ENCODE data around the gene RBM4B. TPM values are rescaled to one million over a fixed set of nuclear protein-coding genes. Genes with fewer than 3 reads are reported as not detected.

The RBM4B gene
- total RNA-seq, 4 donors from 2014 or later, result 10.3 to 13.2 (median 12.2) TPM

DNA sequence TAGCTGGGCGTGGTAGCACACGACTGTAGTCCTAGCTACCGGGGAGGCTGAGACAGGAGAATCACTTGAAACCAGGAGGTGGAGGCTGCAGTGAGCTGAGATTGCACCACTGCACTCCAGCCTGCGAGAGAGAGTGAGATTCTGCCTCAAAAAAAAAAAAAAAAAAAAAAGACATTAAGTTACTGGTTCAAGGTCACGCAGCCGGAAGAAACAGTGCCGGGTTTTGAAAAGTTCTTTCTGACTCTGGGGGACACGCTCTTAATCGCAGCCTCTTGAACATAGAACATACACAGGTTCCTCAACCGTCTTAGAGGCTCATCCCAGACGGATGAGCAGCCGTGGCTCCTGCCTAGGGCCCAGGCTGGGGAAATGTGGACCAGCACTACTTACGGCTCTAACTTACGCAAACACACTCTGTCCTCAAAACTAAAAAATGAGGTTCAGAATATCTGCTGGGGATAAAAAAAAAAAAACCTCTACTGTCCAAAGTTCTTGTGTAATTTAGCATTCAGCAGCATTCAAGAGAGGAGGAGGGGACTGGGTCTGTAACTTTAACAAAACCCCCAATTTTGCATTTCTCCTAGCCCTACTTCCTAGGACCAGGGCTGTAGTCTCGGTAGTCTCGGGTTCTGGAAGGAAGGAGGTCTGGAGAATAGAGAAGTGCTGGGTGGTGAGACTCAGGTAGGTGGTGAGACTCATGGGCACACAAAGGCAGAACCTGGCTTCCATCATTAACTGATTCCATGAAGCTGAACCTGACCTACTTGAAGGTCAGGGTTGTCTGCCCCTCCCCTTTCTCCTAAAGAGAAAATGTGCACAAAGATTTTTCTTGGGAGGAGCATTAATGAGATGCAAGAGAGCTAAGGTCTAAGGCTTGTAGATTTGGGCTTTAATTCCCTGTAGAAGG lies 45.3 kb upstream of the RBM4B start:
- WGBS, result 93% methylated on average over 16 of the region's 16 CpGs

DNA sequence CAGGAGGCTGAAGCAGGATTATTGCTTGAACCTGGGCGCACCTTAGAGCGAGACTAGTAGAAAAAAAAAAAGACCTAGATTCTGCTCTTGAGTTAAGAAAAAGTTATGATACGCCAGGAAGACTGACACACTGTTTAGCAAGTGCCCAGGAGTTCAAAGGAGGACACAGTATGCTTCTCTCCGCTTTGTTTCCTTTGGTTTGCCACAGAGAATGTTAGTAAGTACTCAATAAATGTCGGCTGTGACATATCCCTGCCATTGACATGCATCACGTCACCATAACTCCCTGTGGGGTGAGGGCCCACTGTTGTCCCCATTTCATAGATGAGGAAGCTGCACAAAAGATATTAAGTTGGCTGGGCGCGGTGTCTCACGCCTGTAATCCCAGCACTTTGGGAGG lies 44.3 kb upstream of the RBM4B start:
- no peak for TF ChIP-seq POLR2AphosphoS5 (IDR thresholded peaks at IDR 0.05)
- TF ChIP-seq POLR2A (IDR thresholded peaks at IDR 0.05; ENCODE audit: low read depth), result no peak
- TF ChIP-seq, protein P1, sequence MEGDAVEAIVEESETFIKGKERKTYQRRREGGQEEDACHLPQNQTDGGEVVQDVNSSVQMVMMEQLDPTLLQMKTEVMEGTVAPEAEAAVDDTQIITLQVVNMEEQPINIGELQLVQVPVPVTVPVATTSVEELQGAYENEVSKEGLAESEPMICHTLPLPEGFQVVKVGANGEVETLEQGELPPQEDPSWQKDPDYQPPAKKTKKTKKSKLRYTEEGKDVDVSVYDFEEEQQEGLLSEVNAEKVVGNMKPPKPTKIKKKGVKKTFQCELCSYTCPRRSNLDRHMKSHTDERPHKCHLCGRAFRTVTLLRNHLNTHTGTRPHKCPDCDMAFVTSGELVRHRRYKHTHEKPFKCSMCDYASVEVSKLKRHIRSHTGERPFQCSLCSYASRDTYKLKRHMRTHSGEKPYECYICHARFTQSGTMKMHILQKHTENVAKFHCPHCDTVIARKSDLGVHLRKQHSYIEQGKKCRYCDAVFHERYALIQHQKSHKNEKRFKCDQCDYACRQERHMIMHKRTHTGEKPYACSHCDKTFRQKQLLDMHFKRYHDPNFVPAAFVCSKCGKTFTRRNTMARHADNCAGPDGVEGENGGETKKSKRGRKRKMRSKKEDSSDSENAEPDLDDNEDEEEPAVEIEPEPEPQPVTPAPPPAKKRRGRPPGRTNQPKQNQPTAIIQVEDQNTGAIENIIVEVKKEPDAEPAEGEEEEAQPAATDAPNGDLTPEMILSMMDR (IDR thresholded peaks at IDR 0.05), result no peak
- TF ChIP-seq EP300 (IDR thresholded peaks at IDR 0.05), result no peak
- Histone ChIP-seq H3K4me3 (no peak overlapping the region), H3K9me3 (no peaks in the 10 kb centered on the region), H3K36me3 (no peaks in the 10 kb centered on the region), H3K27me3 (peaks cover 0 to 6% (median 0%) of the 10 kb centered on the region in 4 donors), H3K4me1 (peaks cover 0 to 1% (median under 1%) of the 10 kb centered on the region in 4 donors), H3K27ac (replicated peaks in 1 of 4) (no peak overlapping the region)
- WGBS, result 95% methylated on average over 9 of the region's 9 CpGs
- no peak for DNase-seq (ENCODE audit: extremely low spot score)
- intact Hi-C loops (cut with DNase I), result no loop called here

More for the DNA sequence above, 45.3 kb upstream of the RBM4B start:
- H3K4me3 ChIP-seq, result no peak overlapping the region
- TF ChIP-seq EP300 (IDR thresholded peaks at IDR 0.05), result no peak
- no peak for TF ChIP-seq POLR2AphosphoS5 (IDR thresholded peaks at IDR 0.05)
- TF ChIP-seq, protein P1 (IDR thresholded peaks at IDR 0.05), result no peak
- TF ChIP-seq POLR2A (IDR thresholded peaks at IDR 0.05; ENCODE audit: low read depth), result no peak
- no peak for DNase-seq (ENCODE audit: extremely low spot score)
- intact Hi-C loops (cut with DNase I), result no loop called here
- peaks cover 0 to 11% (median 8%) of the 10 kb centered on the region in 4 donors for H3K4me1 ChIP-seq
- no peaks in the 10 kb centered on the region for H3K36me3 ChIP-seq
- H3K27me3 ChIP-seq, result peaks cover 0 to 13% (median 0%) of the 10 kb centered on the region in 4 donors
- no peaks in the 10 kb centered on the region for H3K9me3 ChIP-seq
- H3K27ac ChIP-seq (replicated peaks in 1 of 4), result no peak overlapping the region

DNA sequence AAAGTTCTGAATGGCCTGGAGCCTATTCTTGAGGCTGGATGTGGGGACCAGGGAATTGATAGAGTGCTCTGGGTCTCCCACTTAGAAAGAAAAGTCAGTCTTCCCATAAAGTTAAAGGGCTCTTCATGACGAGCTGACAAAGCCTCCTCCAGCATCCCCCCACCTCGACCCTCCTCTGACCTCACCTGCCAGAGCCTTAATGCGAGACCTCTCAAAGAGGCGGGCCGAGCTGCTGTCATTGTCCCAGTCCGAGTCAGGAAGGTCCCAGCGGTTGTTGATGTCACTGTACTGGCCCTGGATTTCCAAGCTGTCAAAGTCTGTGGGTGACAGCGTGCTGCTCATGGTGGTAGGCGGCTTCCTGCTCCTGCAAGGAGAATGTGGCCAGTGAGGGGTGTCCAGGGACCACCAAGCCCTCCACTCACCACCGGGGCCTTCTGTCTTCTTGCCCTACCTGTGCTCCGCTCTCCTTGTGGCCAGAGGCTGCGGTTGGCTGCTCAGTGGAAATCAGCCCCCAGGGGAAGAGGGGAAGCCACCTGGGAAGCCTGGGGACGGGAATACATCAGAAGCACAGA lies 43.3 kb upstream of the RBM4B start:
- no peaks in the 10 kb centered on the region for H3K9me3 ChIP-seq
- no peak for DNase-seq (ENCODE audit: extremely low spot score)
- H3K36me3 ChIP-seq, result no peaks in the 10 kb centered on the region
- WGBS, result 90% methylated on average over 7 of the region's 13 CpGs
- H3K27me3 ChIP-seq, result peaks cover 0 to 6% (median 0%) of the 10 kb centered on the region in 4 donors
- no peak overlapping the region for H3K4me3 ChIP-seq
- H3K27ac ChIP-seq (replicated peaks in 1 of 4), result no peak overlapping the region
- H3K4me1 ChIP-seq, result no peaks in the 10 kb centered on the region
- intact Hi-C loops (cut with DNase I), result no loop called here
- TF ChIP-seq POLR2AphosphoS5 (IDR thresholded peaks at IDR 0.05) (no peak), POLR2A (IDR thresholded peaks at IDR 0.05; ENCODE audit: low read depth) (no peak), EP300 (IDR thresholded peaks at IDR 0.05) (no peak)
- TF ChIP-seq, protein P1 (IDR thresholded peaks at IDR 0.05), result no peak

DNA sequence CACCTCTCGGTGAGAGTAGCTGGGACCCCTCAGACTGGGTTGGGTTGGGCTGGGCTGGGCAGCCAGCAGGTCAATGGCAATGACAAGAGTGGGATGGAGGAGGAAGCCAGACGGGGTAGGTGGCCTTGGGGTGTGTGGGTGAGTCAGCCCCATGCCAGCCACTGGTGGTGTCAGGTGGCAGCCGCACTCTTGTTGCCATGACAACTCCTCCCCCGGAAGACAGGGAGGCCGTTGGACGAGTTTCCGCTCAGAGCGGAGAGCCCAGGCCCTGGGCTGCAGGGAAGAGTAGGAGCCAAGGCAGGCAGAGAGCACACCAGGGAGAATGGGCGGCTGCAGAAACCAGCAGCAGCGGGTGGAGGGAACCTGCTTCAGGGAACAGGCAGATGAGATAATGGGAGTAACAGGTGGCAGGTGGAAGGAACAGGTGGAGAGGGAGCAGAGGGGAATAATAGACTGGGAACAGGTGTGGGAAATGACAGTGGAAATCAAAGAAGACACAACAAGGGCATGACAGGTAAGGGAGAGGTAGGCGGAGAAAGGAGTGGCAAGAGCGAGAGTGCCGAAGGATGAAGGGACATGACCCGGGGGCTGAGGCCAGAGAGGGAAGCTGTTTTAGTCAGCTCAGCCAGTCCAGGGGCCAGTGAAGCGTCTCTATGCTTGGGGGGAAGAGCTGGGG lies 42.7 kb upstream of the RBM4B start:
- Histone ChIP-seq H3K27me3 (peaks cover 0 to 6% (median 0%) of the 10 kb centered on the region in 4 donors), H3K4me3 (no peak overlapping the region), H3K9me3 (no peaks in the 10 kb centered on the region), H3K27ac (replicated peaks in 1 of 4) (no peak overlapping the region), H3K4me1 (no peaks in the 10 kb centered on the region), H3K36me3 (peaks cover 0 to 1% (median 0%) of the 10 kb centered on the region in 4 donors)
- 81% methylated on average over 15 of the region's 15 CpGs for WGBS
- no peak for DNase-seq (ENCODE audit: extremely low spot score)
- no peak for TF ChIP-seq EP300 (IDR thresholded peaks at IDR 0.05)
- TF ChIP-seq, protein P1 (IDR thresholded peaks at IDR 0.05), result no peak
- no peak for TF ChIP-seq POLR2AphosphoS5 (IDR thresholded peaks at IDR 0.05)
- no peak for TF ChIP-seq POLR2A (IDR thresholded peaks at IDR 0.05; ENCODE audit: low read depth)
- intact Hi-C loops (cut with DNase I), result no loop called here
